ENCODE results near the gene FBXW11.

DNA sequence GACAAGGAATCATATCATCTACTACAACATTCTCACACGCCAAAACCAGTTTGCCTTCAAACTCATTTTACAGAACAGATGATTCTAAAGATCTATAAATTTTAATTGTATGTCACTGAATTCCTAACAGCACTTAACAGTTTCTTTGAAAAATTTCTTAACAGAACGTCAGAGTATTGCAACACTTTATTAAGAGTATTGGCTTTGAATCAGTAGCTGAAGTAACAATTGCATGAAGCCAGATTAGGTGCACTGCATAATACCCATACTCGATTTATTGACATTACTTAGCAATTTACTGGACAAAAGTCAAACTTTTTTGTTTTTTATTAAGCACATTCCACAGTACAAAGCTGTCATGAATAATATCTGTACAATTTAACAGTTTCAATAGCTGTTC lies 145.1 kb downstream of the FBXW11 start:
- TF ChIP-seq, protein P1, sequence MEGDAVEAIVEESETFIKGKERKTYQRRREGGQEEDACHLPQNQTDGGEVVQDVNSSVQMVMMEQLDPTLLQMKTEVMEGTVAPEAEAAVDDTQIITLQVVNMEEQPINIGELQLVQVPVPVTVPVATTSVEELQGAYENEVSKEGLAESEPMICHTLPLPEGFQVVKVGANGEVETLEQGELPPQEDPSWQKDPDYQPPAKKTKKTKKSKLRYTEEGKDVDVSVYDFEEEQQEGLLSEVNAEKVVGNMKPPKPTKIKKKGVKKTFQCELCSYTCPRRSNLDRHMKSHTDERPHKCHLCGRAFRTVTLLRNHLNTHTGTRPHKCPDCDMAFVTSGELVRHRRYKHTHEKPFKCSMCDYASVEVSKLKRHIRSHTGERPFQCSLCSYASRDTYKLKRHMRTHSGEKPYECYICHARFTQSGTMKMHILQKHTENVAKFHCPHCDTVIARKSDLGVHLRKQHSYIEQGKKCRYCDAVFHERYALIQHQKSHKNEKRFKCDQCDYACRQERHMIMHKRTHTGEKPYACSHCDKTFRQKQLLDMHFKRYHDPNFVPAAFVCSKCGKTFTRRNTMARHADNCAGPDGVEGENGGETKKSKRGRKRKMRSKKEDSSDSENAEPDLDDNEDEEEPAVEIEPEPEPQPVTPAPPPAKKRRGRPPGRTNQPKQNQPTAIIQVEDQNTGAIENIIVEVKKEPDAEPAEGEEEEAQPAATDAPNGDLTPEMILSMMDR (IDR thresholded peaks at IDR 0.05): no peak
- TF ChIP-seq POLR2A (IDR thresholded peaks at IDR 0.05): no peak
